HCT116 (cell line): ENCODE measurements around the gene SDCCAG8. TPM values are rescaled to one million over a fixed set of nuclear protein-coding genes. Genes with fewer than 3 reads are reported as not detected.

ENCODE experiments used
- ATAC-seq: fragments of 200-7000 bp; cut with Tn5 transposase; 2 replicates; pipeline ENCODE4 v1.9.1; 2020; ENCODE audit warnings: mild to moderate bottlenecking, moderate library complexity
- BruUV-seq: library from RNA; stranded (reverse); fragments of 400-500 nt; replicated peaks from 2 replicates; lab custom pipeline; 2021; lab: Mats Ljungman, UMichigan
- CTCF ChIA-PET: fragments of 300-600 bp; sonication (Branson Sonifier 250); formaldehyde crosslinking; loops from one replicate; lab custom pipeline; 2021; ENCODE audit warnings: antibody characterized with exemption; lab: Charles Lee
- POLR2A ChIA-PET: fragments of 300-600, 350-600 bp; sonication (Branson Sonifier 250); formaldehyde crosslinking; loops from one replicate; lab custom pipeline; 2021; ENCODE audit warnings: antibody characterized with exemption; lab: Charles Lee
- RAD21 ChIA-PET, 2 experiments: fragments of 300-600 bp; sonication (Branson Sonifier 250); formaldehyde crosslinking; loops; one replicate each; lab custom pipeline; 2023; ENCODE audit warnings: low total read pairs in 2 of 2; ENCODE audit not compliant: uncharacterized antibody in 2 of 2, unreplicated experiment in 2 of 2, low non-redundant PET in 1 of 2; lab: Charles Lee
- DNase-seq: peaks from one replicate; pipeline ENCODE4 v3.0.0-alpha.2; 2010; ENCODE audit warnings: low read depth, low spot score
- H2AFZ ChIP-seq: fragments of 200-600 bp; shearing (Covaris generic), sonication (generic); 2 replicates; pipeline ENCODE4 v1.6.1; 2017; ENCODE audit warnings: low read depth, mixed run types, mixed read lengths, antibody characterized with exemption, low read length; ENCODE audit not compliant: poor library complexity, severe bottlenecking
- H3K27ac ChIP-seq: 2 replicates; pipeline ENCODE4 v1.5.1; 2012; ENCODE audit warnings: low read depth, low read length
- H3K27me3 ChIP-seq: fragments of 200-600 bp; sonication (generic); 2 replicates; pipeline ENCODE4 v1.6.1; 2016; ENCODE audit warnings: mixed run types, low read length, mixed read lengths; ENCODE audit not compliant: insufficient read depth
- H3K36me3 ChIP-seq, 2 experiments: fragments of 200-500 bp in 1 of 2; fragments of 200-600 bp in 1 of 2; sonication (Bioruptor generic) in 1 of 2; sonication (generic) in 1 of 2; 2 replicates each; pipeline versions ENCODE4 v1.5.1 to v1.6.1; 2014 to 2016; ENCODE audit warnings: low read length in 2 of 2, inconsistent platforms in 1 of 2, mixed read lengths in 1 of 2, mixed run types in 1 of 2; ENCODE audit not compliant: insufficient read depth in 2 of 2, control insufficient read depth in 1 of 2
- H3K4me1 ChIP-seq, 2 experiments: fragments of 200-600 bp in 1 of 2; sonication (generic) in 1 of 2; 2 replicates each; pipeline versions ENCODE4 v1.5.1 to v1.6.1; 2012 to 2017; ENCODE audit warnings: low read length in 2 of 2, inconsistent platforms in 1 of 2, mild to moderate bottlenecking in 1 of 2, mixed read lengths in 1 of 2, mixed run types in 1 of 2, moderate library complexity in 1 of 2; ENCODE audit not compliant: insufficient read depth in 2 of 2, control insufficient read depth in 1 of 2
- H3K4me2 ChIP-seq: fragments of 200-600 bp; sonication (generic); 2 replicates; pipeline ENCODE4 v1.6.1; 2017; ENCODE audit warnings: mixed run types, low read length, mixed read lengths
- H3K4me3 ChIP-seq, 2 experiments: fragments of 200-600 bp in 1 of 2; sonication (generic) in 1 of 2; replicated peaks in 1 of 2; 2 replicates each; pipeline ENCODE4 v1.5.1; 2011 to 2016; ENCODE audit warnings: low read length in 2 of 2, control low read depth in 1 of 2, low read depth in 1 of 2, mild to moderate bottlenecking in 1 of 2, mixed read lengths in 1 of 2, mixed run types in 1 of 2
- H3K79me2 ChIP-seq: fragments of 200-600 bp; sonication (generic); 2 replicates; pipeline ENCODE4 v1.6.1; 2017; ENCODE audit warnings: mild to moderate bottlenecking, mixed run types, low read length, moderate library complexity, mixed read lengths; ENCODE audit not compliant: insufficient read depth
- H3K9ac ChIP-seq: fragments of 200-600 bp; sonication (generic); 2 replicates; pipeline ENCODE4 v1.6.1; 2016; ENCODE audit warnings: low read length, mixed read lengths
- H3K9me2 ChIP-seq: fragments of 200-600 bp; sonication (generic), shearing (Covaris generic); 2 replicates; pipeline ENCODE4 v1.6.1; 2017; ENCODE audit warnings: mixed run types, mild to moderate bottlenecking, moderate library complexity; ENCODE audit not compliant: insufficient read depth
- H3K9me3 ChIP-seq, 2 experiments: fragments of 200-500 bp in 1 of 2; fragments of 200-600 bp in 1 of 2; sonication (Bioruptor generic) in 1 of 2; sonication (generic) in 1 of 2; 2 replicates each; pipeline ENCODE4 v1.6.1; 2014 to 2017; ENCODE audit warnings: low read length in 2 of 2, mixed read lengths in 2 of 2, inconsistent platforms in 1 of 2, low read depth in 1 of 2, mild to moderate bottlenecking in 1 of 2, mixed run types in 1 of 2, moderate library complexity in 1 of 2; ENCODE audit not compliant: control insufficient read depth in 1 of 2, insufficient read depth in 1 of 2
- H4K20me1 ChIP-seq: fragments of 200-600 bp; sonication (generic), shearing (Covaris generic); 2 replicates; pipeline ENCODE4 v1.6.1; 2017; ENCODE audit warnings: mixed run types, mild to moderate bottlenecking, moderate library complexity; ENCODE audit not compliant: insufficient read depth
- ATF3 ChIP-seq: IDR thresholded peaks from 2 replicates; pipeline ENCODE4 v1.6.1; 2012
- CEBPB ChIP-seq: IDR thresholded peaks from 2 replicates; pipeline ENCODE4 v1.6.1; 2012; ENCODE audit warnings: low read depth
- EGR1 ChIP-seq: IDR thresholded peaks from 2 replicates; pipeline ENCODE4 v1.6.1; 2012; ENCODE audit warnings: low read depth
- MAX ChIP-seq: IDR thresholded peaks from 2 replicates; pipeline ENCODE4 v1.6.1; 2012
- POLR2A ChIP-seq: IDR thresholded peaks from 2 replicates; pipeline ENCODE4 v1.7.0; 2011; ENCODE audit warnings: borderline replicate concordance; ENCODE audit not compliant: insufficient read depth, insufficient read length; ENCODE audit errors: extremely low read depth
- RAD21 ChIP-seq: IDR thresholded peaks from 2 replicates; pipeline ENCODE4 v1.6.1; 2012; ENCODE audit warnings: low read depth, mild to moderate bottlenecking
- SRF ChIP-seq: IDR thresholded peaks from 2 replicates; pipeline ENCODE4 v1.6.1; 2012; ENCODE audit warnings: low read depth
- TCF7L2 ChIP-seq: IDR thresholded peaks from 2 replicates; pipeline ENCODE4 v1.7.0; 2011; ENCODE audit warnings: borderline replicate concordance, inconsistent platforms; ENCODE audit not compliant: insufficient read depth, insufficient read length; ENCODE audit errors: extremely low read depth
- ZBTB33 ChIP-seq: IDR thresholded peaks from 2 replicates; pipeline ENCODE4 v1.6.1; 2011; ENCODE audit warnings: mild to moderate bottlenecking, low read length, moderate library complexity; ENCODE audit not compliant: insufficient replicate concordance; ENCODE audit errors: extremely low read depth
- ZFX ChIP-seq: fragments of 450-650 bp; IDR thresholded peaks from 2 replicates; pipeline ENCODE4 v1.6.1; 2017
- intact Hi-C: fragments of 100-400 bp; cut with micrococcal nuclease; formaldehyde crosslinking; loops from 2 replicates; pipeline ENCODE4 v1.10.0; 2022
- total RNA-seq: library from RNA; stranded (reverse); gene quantifications from one replicate; pipeline ENCODE4 v1.2.1, GENCODE V29; 2021; ENCODE audit not compliant: unreplicated experiment

SDCCAG8 gene
- total RNA-seq, 1 experiment from 2014 or later, result 38.2 TPM

- TF ChIP-seq ZBTB33, result no peak
- TF ChIP-seq RAD21, result no peak
- no peak for TF ChIP-seq ZFX
- TF ChIP-seq POLR2A, result no peak
These were observed 258.1 kb downstream of the SDCCAG8 start (continued) for GRCh38 chr1:243513726-243514491.

- H3K9me3 ChIP-seq, result no peaks in the 10 kb centered on the region
- H2AFZ ChIP-seq, result no peak overlapping the region
- ChIA-PET POLR2A (no interaction called here), RAD21 (no interaction called here), CTCF (no interaction called here)
- H3K27ac ChIP-seq, result no peak overlapping the region
- H3K36me3 ChIP-seq, result no peaks in the 10 kb centered on the region
- no peak for DNase-seq
- no peaks in the 10 kb centered on the region for H3K9me2 ChIP-seq
- TF ChIP-seq MAX (no peak), ATF3 (no peak), ZBTB33 (no peak), TCF7L2 (no peak), CEBPB (no peak), EGR1 (no peak), SRF (no peak), ZFX (no peak)
- peaks cover 5% of the 10 kb centered on the region; the same call in 1 of the 2 replicates for H3K27me3 ChIP-seq
- no peak for ATAC-seq
- no peaks in the 10 kb centered on the region for H4K20me1 ChIP-seq
- no peak overlapping the region for H3K4me2 ChIP-seq
- no peaks in the 10 kb centered on the region for H3K79me2 ChIP-seq
- intact Hi-C loops, result no loop called here
- H3K4me3 ChIP-seq, result no peak overlapping the region
- no peaks in the 10 kb centered on the region for H3K4me1 ChIP-seq
- BruUV-seq, result no TSS peak
- H3K9ac ChIP-seq, result no peak overlapping the region
These were observed 259.1 kb downstream of the SDCCAG8 start for GRCh38 chr1:243514927-243515326.
